HPDE6-E6E7 (cell line): ENCODE results near the gene MRPL17.

Source experiments
- DNase-seq: peaks from one replicate; pipeline ENCODE4 v3.0.0; 2011; ENCODE audit warnings: missing footprints; ENCODE audit errors: extremely low spot score

Gene MRPL17

GRCh38 chr11:6654281-6655019 lies 28.7 kb downstream of the MRPL17 start:
- no peak for DNase-seq

- no peak for DNase-seq
Observed at GRCh38 chr11:6653656-6654055, 29.5 kb downstream of the MRPL17 start.

- no peak for DNase-seq
Observed at GRCh38 chr11:6653097-6653496, 30.0 kb downstream of the MRPL17 start.

- DNase-seq: no peak
Observed at GRCh38 chr11:6652182-6652581, 31.0 kb downstream of the MRPL17 start.

GRCh38 chr11:6650980-6651379 lies 32.2 kb downstream of the MRPL17 start:
- no peak for DNase-seq

- no peak for DNase-seq
Observed at GRCh38 chr11:6650104-6650503, 33.0 kb downstream of the MRPL17 start.

- DNase-seq: no peak
Observed at GRCh38 chr11:6648501-6648900, 34.6 kb downstream of the MRPL17 start.

- no peak for DNase-seq
Observed at GRCh38 chr11:6647836-6648235, 35.3 kb downstream of the MRPL17 start.

GRCh38 chr11:6646918-6647679 lies 36.0 kb downstream of the MRPL17 start:
- DNase-seq: no peak

- DNase-seq: no peak
Observed at GRCh38 chr11:6646576-6646917, 36.6 kb downstream of the MRPL17 start.

- no peak for DNase-seq
Observed at GRCh38 chr11:6646071-6646470, 37.1 kb downstream of the MRPL17 start.

- no peak for DNase-seq
Observed at GRCh38 chr11:6642957-6643356, 40.2 kb downstream of the MRPL17 start.

- DNase-seq: no peak
Observed at GRCh38 chr11:6640985-6641701, 42.0 kb downstream of the MRPL17 start.

- DNase-seq: no peak
Observed at GRCh38 chr11:6640036-6640984, 42.8 kb downstream of the MRPL17 start.

- no peak for DNase-seq
Observed at GRCh38 chr11:6638429-6638828, 44.7 kb downstream of the MRPL17 start.

- no peak for DNase-seq
Observed at GRCh38 chr11:6637871-6638270, 45.3 kb downstream of the MRPL17 start.

- no peak for DNase-seq
Observed at GRCh38 chr11:6636480-6636879, 46.7 kb downstream of the MRPL17 start.

- no peak for DNase-seq
Observed at GRCh38 chr11:6635082-6635932, 47.8 kb downstream of the MRPL17 start.

- no peak for DNase-seq
Observed at GRCh38 chr11:6634534-6634933, 48.6 kb downstream of the MRPL17 start.
